Inflammatory macrophage (primary cell): ENCODE measurements around the gene LTA4H.
"Not testable (repeated sequence)": the region's sequence is repeated elsewhere in the genome, so short reads cannot be mapped to it uniquely, and the experiment has no call there.

Experiments
- DNase-seq, 2 donors: peaks; one replicate each; pipeline ENCODE4 v3.0.0-alpha.2; 2020 to 2022
- total RNA-seq, 18 experiments: gene quantifications; one replicate each; lab custom pipeline; 2026; ENCODE audit warnings: mixed read lengths in 6 of 18, inconsistent platforms in 2 of 18; lab: John Stamatoyannopoulos, UW

Gene LTA4H
- 311 to 1,385 (median 720) reads per million in 18 experiments for total RNA-seq

GRCh38 chr12:96035283-96036236 is at the start of gene LTA4H:
Gene LTA4H (minus strand): TSS chr12:96035587. CDS start chr12:96035519, 68 bp downstream.
- peak; percentile 97 for DNase-seq

- no peak for DNase-seq
Measured at GRCh38 chr12:96084624-96085023, 49.2 kb upstream of the LTA4H start.

- DNase-seq, result no peak
Measured at GRCh38 chr12:96083020-96083719, 47.8 kb upstream of the LTA4H start.

- no peak for DNase-seq
Measured at GRCh38 chr12:96081596-96081995, 46.2 kb upstream of the LTA4H start.

- DNase-seq, result no peak
Measured at GRCh38 chr12:96078231-96079135, 43.1 kb upstream of the LTA4H start.

- no peak for DNase-seq
Measured at GRCh38 chr12:96077081-96077480, 41.7 kb upstream of the LTA4H start.

- DNase-seq, result no peak
Measured at GRCh38 chr12:96075560-96075959, 40.2 kb upstream of the LTA4H start.

GRCh38 chr12:96073346-96074330 is 38.3 kb upstream of the LTA4H start:
- no peak for DNase-seq

- no peak for DNase-seq
Measured at GRCh38 chr12:96070670-96071279, 35.4 kb upstream of the LTA4H start.

- DNase-seq, result no peak
Measured at GRCh38 chr12:96069511-96070231, 34.3 kb upstream of the LTA4H start.

- no peak for DNase-seq
Measured at GRCh38 chr12:96068636-96069035, 33.2 kb upstream of the LTA4H start.

- DNase-seq, result no peak
Measured at GRCh38 chr12:96068111-96068510, 32.7 kb upstream of the LTA4H start.

GRCh38 chr12:96065776-96066175 is 30.4 kb upstream of the LTA4H start:
- DNase-seq, result not testable (repeated sequence)

GRCh38 chr12:96064966-96065365 is 29.6 kb upstream of the LTA4H start:
- no peak for DNase-seq

- DNase-seq, result peak; percentile 55 to 70
Measured at GRCh38 chr12:96064271-96064670, 28.9 kb upstream of the LTA4H start.

- DNase-seq, result no peak
Measured at GRCh38 chr12:96063046-96063445, 27.7 kb upstream of the LTA4H start.

GRCh38 chr12:96061864-96062453 is 26.6 kb upstream of the LTA4H start:
- DNase-seq, result peak; percentile 81 to 89

- no peak for DNase-seq
Measured at GRCh38 chr12:96061323-96061722, 25.9 kb upstream of the LTA4H start.

- DNase-seq, result no peak
Measured at GRCh38 chr12:96060041-96060440, 24.7 kb upstream of the LTA4H start.
